K562 (cell line): Measurements from ENCODE around the gene ZDHHC17. TPM values are rescaled to one million over a fixed set of nuclear protein-coding genes. Genes with fewer than 3 reads are reported as not detected.

ENCODE experiments used
- ATAC-seq: fragments of 200-7000 bp; cut with Tn5 transposase; 3 replicates; pipeline ENCODE4 v1.9.1; 2020; ENCODE audit warnings: moderate library complexity
- BruUV-seq: library from RNA; stranded (reverse); fragments of 400-500 nt; replicated peaks from 2 replicates; lab custom pipeline; 2021; lab: Mats Ljungman, UMichigan
- CTCF ChIA-PET: fragments of 300-600 bp; formaldehyde crosslinking; extraction: SDS; loops from one replicate; lab custom pipeline; 2021; ENCODE audit warnings: low intra/inter-chr PET ratio; lab: Yijun Ruan, JAX
- POLR2A ChIA-PET: fragments of 300-600, 350-650 bp; sonication (Branson Sonifier 250); formaldehyde crosslinking; extraction: SDS; loops from one replicate; lab custom pipeline; 2021; ENCODE audit warnings: antibody characterized with exemption, inconsistent platforms; lab: Yijun Ruan, JAX
- DNase-seq, 4 experiments: peaks; one replicate each; pipeline versions ENCODE4 v3.0.0 to v3.0.0-alpha.2; 2011 to 2018; ENCODE audit warnings: low spot score in 3 of 4, mixed read lengths in 3 of 4; ENCODE audit errors: extremely low read depth in 1 of 4
- FAIRE-seq: peaks from 2 replicates; lab custom pipeline; 2011; peaks lifted over from hg19 to GRCh38; lab: Jason Lieb, UNC
- H2AFZ ChIP-seq: 2 replicates; pipeline ENCODE4 v1.6.0; 2011; ENCODE audit warnings: low read depth, low read length, control low read depth, inconsistent platforms
- H3K27ac ChIP-seq: fragments of 200-600 bp; 3 replicates; pipeline ENCODE4 v1.8.0; 2011; ENCODE audit warnings: low read depth, mild to moderate bottlenecking, control low read depth, inconsistent platforms, low read length, moderate library complexity, mixed read lengths; ENCODE audit errors: extremely low read depth
- H3K27me3 ChIP-seq, 2 experiments: fragments of 300-600 bp in 1 of 2; 2 replicates in 1 of 2; 3 replicates in 1 of 2; pipeline versions ENCODE4 v1.6.0 to v1.8.0; 2011; ENCODE audit warnings: inconsistent platforms in 2 of 2, low read length in 2 of 2, mild to moderate bottlenecking in 1 of 2, mixed read lengths in 1 of 2, moderate library complexity in 1 of 2; ENCODE audit not compliant: control insufficient read depth in 2 of 2, insufficient read depth in 2 of 2
- H3K36me3 ChIP-seq: fragments of 300-600 bp; 3 replicates; pipeline ENCODE4 v1.8.0; 2011; ENCODE audit warnings: mild to moderate bottlenecking, low read length, inconsistent platforms; ENCODE audit not compliant: control insufficient read depth, insufficient read depth
- H3K4me1 ChIP-seq, 2 experiments: fragments of 200-600 bp in 1 of 2; replicated peaks in 1 of 2; 2 replicates in 1 of 2; 3 replicates in 1 of 2; pipeline versions ENCODE4 v1.5.1 to v1.8.0; 2011; ENCODE audit warnings: inconsistent platforms in 2 of 2, low read length in 2 of 2, mild to moderate bottlenecking in 1 of 2, mixed read lengths in 1 of 2, moderate library complexity in 1 of 2; ENCODE audit not compliant: control insufficient read depth in 2 of 2, insufficient read depth in 2 of 2
- H3K4me2 ChIP-seq: 2 replicates; pipeline ENCODE4 v1.6.1; 2011; ENCODE audit warnings: low read length, control low read depth, inconsistent platforms, mixed read lengths; ENCODE audit not compliant: insufficient read depth
- H3K4me3 ChIP-seq: fragments of 200-600 bp; sonication (generic), shearing (Covaris generic); 2 replicates; pipeline ENCODE4 v1.5.1; 2016; ENCODE audit warnings: control low read depth, inconsistent platforms
- H3K79me2 ChIP-seq: fragments of 200-600 bp; 3 replicates; pipeline ENCODE4 v1.8.0; 2011; ENCODE audit warnings: low read length, inconsistent platforms; ENCODE audit not compliant: control insufficient read depth, insufficient read depth
- H3K9ac ChIP-seq, 2 experiments: 2 replicates each; pipeline versions ENCODE4 v1.6.0 to v1.6.1; 2011; ENCODE audit warnings: low read depth in 2 of 2, low read length in 2 of 2, control low read depth in 1 of 2, inconsistent platforms in 1 of 2, mild to moderate bottlenecking in 1 of 2, mixed read lengths in 1 of 2; ENCODE audit not compliant: insufficient read depth in 1 of 2
- H3K9me1 ChIP-seq: one replicate; pipeline ENCODE4 v1.6.0; 2011; ENCODE audit warnings: inconsistent platforms, mild to moderate bottlenecking, low read length, moderate library complexity; ENCODE audit not compliant: control insufficient read depth, insufficient read depth
- H3K9me3 ChIP-seq: replicated peaks from 2 replicates; pipeline ENCODE4 v1.5.1; 2011; ENCODE audit warnings: low read depth, low read length, inconsistent platforms; ENCODE audit not compliant: control insufficient read depth, insufficient read depth
- H4K20me1 ChIP-seq: replicated peaks from 2 replicates; pipeline ENCODE4 v1.6.1; 2011; ENCODE audit warnings: low read length, inconsistent platforms, mixed read lengths; ENCODE audit not compliant: control insufficient read depth, insufficient read depth
- BRCA1 ChIP-seq, 2 experiments: fragments of 450-650 bp in 1 of 2; sonication (generic) in 1 of 2; formaldehyde crosslinking in 1 of 2; IDR thresholded peaks; 2 replicates each; pipeline versions ENCODE4 v1.5.0 to v1.6.1; 2017 to 2020; ENCODE audit warnings: mild to moderate bottlenecking in 1 of 2, missing genetic modification reagents in 1 of 2
- CHD1 ChIP-seq: fragments of 200-600 bp; sonication (generic); IDR thresholded peaks from one replicate; pipeline ENCODE4 v1.6.1; 2012; ENCODE audit warnings: mild to moderate bottlenecking, moderate library complexity, low read length, inconsistent platforms
- NCOR1 ChIP-seq: fragments of 450-650 bp; IDR thresholded peaks from 2 replicates; pipeline ENCODE4 v1.6.1; 2016; ENCODE audit warnings: mild to moderate bottlenecking, moderate library complexity
- ZBTB34 ChIP-seq: fragments of 250-450 bp; sonication (Bioruptor Pico); IDR thresholded peaks from 2 replicates; pipeline ENCODE4 v1.8.0; 2021; ENCODE audit warnings: mild to moderate bottlenecking, moderate library complexity
- ZNF707 ChIP-seq: fragments of 250-450 bp; sonication (Bioruptor Pico); conservative IDR thresholded peaks from 2 replicates; pipeline ENCODE4 v1.8.0; 2022; ENCODE audit warnings: inconsistent platforms, mild to moderate bottlenecking, moderate library complexity
- WGBS: fragments of 100-300 bp; shearing (Covaris generic); methylation state at CpG from one replicate; pipeline ENCODE4 v1.1.6; 2016; ENCODE audit warnings: low coverage, mixed read lengths; ENCODE audit not compliant: insufficient coverage; ENCODE audit errors: missing lambda C conversion rate; 5-methylcytosine and 5-hydroxymethylcytosine counted together
- in situ Hi-C: fragments of 300-500 bp; cut with MboI; formaldehyde crosslinking; loops from 4 replicates; pipeline ENCODE4 v1.15.0; 2018; ENCODE audit warnings: inconsistent platforms, mixed read lengths
- intact Hi-C: fragments of 100-400 bp; cut with micrococcal nuclease; formaldehyde crosslinking; loops from 2 replicates; pipeline ENCODE4 v1.14.2; 2022
- polyA plus RNA-seq, 8 experiments: library from polyadenylated mRNA; depleted of rRNA in 4 of 8; stranded (reverse) in 5 of 8; unstranded in 3 of 8; fragments of >200 nt; fragmentation: Nextera tagmentation in 2 of 8; fragmentation: Illumina TruSeq in 1 of 8; extraction: Ambion mirVana in 2 of 8; extraction: Trizol in 1 of 8; gene quantifications; 2 replicates each; pipeline versions ENCODE4 v1.2.1 to v1.2.3, GENCODE V29; 2011 to 2014; ENCODE audit warnings: inconsistent platforms in 1 of 8, missing spikeins in 1 of 8
- total RNA-seq, 7 experiments: library from RNA; depleted of rRNA in 6 of 7; stranded (reverse); fragments of >200 nt in 6 of 7; fragmentation: Illumina TruSeq in 2 of 7; extraction: Trizol in 2 of 7; gene quantifications; 2 replicates each; pipeline versions ENCODE4 v1.2.1 to v1.2.3, GENCODE V29; 2011 to 2021; ENCODE audit warnings: low replicate concordance in 1 of 7
- TF ChIP-seq, protein P1 (sequence below): fragments of 250-450 bp; sonication (Bioruptor Pico); IDR thresholded peaks from 2 replicates; pipeline ENCODE4 v1.4.0; 2020; ENCODE audit warnings: mild to moderate bottlenecking, moderate library complexity
- TF ChIP-seq, protein P2 (sequence below): sonication (generic); formaldehyde crosslinking; IDR thresholded peaks from 2 replicates; pipeline ENCODE4 v1.8.1; 2022; ENCODE audit warnings: missing genetic modification reagents

ZDHHC17 gene
- total and polyA plus RNA-seq, 9 of the 15 experiments (the other 6 are each of a cell fraction or from before 2014, with no cell fraction given), result 6.7 to 66.0 (median 27.5) TPM

- Histone ChIP-seq H3K4me3 (no peak overlapping the region), H3K79me2 (no peaks in the 10 kb centered on the region)
These were observed 99.2 kb downstream of the ZDHHC17 start for GRCh38 chr12:76863005-76863670.

DNA sequence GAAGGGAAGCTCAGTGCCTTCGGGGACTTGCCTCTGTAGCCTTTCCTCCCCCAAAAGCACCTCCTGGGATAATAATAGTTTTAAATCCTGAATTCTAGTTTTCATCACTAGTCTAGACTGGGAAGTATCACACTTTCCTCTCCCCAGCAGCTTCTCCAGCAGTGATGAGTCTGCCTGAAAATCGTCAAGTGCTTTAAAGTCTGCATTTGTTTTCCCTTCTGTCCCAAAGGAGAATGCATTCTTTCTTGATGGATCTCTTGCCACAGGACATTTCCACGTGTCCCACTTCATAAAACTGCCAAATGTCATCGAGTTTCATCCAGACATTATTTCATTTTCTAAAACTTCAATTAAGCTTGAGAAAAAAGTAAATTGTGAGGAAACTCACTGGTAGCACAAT, 99.9 kb downstream of the ZDHHC17 start:
- no TSS peak for BruUV-seq
- ChIA-PET POLR2A (interaction anchor here (0.6 kb wide), 1 partner anchor 42 kb away, joined by 3 read pairs; no protein-coding TSS in a partner anchor), CTCF (no interaction called here)
- no peak overlapping the region for H3K27ac ChIP-seq
- no peaks in the 10 kb centered on the region; a peak in 1 of 5 replicates for H3K4me1 ChIP-seq
- no peaks in the 10 kb centered on the region for H3K79me2 ChIP-seq
- H4K20me1 ChIP-seq, result no peaks in the 10 kb centered on the region
- in situ Hi-C loops, result no loop called here
- FAIRE-seq (peak; percentile 57), DNase-seq (no peak), ATAC-seq (no peak)
- no peaks in the 10 kb centered on the region for H3K36me3 ChIP-seq
- no peaks in the 10 kb centered on the region for H3K9me1 ChIP-seq
- no peak overlapping the region for H3K4me2 ChIP-seq
- intact Hi-C loops, result no loop called here
- no peak overlapping the region for H3K9ac ChIP-seq
- H3K9me3 ChIP-seq, result no peaks in the 10 kb centered on the region
- no peak overlapping the region for H3K4me3 ChIP-seq
- H3K27me3 ChIP-seq, result no peaks in the 10 kb centered on the region
- H2AFZ ChIP-seq, result no peak overlapping the region
- WGBS, result 16% methylated on average over 4 of the region's 4 CpGs
- TF ChIP-seq ZBTB34, result no peak
- TF ChIP-seq NCOR1, result no peak
- TF ChIP-seq, protein P1, sequence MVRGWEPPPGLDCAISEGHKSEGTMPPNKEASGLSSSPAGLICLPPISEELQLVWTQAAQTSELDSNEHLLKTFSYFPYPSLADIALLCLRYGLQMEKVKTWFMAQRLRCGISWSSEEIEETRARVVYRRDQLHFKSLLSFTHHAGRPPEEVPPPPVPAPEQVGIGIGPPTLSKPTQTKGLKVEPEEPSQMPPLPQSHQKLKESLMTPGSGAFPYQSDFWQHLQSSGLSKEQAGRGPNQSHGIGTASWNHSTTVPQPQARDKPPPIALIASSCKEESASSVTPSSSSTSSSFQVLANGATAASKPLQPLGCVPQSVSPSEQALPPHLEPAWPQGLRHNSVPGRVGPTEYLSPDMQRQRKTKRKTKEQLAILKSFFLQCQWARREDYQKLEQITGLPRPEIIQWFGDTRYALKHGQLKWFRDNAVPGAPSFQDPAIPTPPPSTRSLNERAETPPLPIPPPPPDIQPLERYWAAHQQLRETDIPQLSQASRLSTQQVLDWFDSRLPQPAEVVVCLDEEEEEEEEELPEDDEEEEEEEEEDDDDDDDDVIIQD (CRISPR knock-in tag), result no peak
- TF ChIP-seq, protein P2, sequence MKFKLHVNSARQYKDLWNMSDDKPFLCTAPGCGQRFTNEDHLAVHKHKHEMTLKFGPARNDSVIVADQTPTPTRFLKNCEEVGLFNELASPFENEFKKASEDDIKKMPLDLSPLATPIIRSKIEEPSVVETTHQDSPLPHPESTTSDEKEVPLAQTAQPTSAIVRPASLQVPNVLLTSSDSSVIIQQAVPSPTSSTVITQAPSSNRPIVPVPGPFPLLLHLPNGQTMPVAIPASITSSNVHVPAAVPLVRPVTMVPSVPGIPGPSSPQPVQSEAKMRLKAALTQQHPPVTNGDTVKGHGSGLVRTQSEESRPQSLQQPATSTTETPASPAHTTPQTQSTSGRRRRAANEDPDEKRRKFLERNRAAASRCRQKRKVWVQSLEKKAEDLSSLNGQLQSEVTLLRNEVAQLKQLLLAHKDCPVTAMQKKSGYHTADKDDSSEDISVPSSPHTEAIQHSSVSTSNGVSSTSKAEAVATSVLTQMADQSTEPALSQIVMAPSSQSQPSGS (CRISPR knock-in tag), result no peak
- TF ChIP-seq BRCA1 (IDR thresholded peaks at IDR 0.05), result no peak
- TF ChIP-seq BRCA1 (CRISPR knock-in tag; IDR thresholded peaks at IDR 0.05), result no peak
- no peak for TF ChIP-seq CHD1

More at GRCh38 chr12:76863005-76863670, 99.2 kb downstream of the ZDHHC17 start:
- Histone ChIP-seq H3K4me1 (no peaks in the 10 kb centered on the region; a peak in 1 of 5 replicates), H3K27ac (no peak overlapping the region), H3K9me3 (no peaks in the 10 kb centered on the region), H2AFZ (no peak overlapping the region), H4K20me1 (no peaks in the 10 kb centered on the region), H3K36me3 (no peaks in the 10 kb centered on the region), H3K27me3 (no peaks in the 10 kb centered on the region), H3K9me1 (no peaks in the 10 kb centered on the region), H3K9ac (no peak overlapping the region), H3K4me2 (no peak overlapping the region)
- in situ Hi-C loops (no loop called here), intact Hi-C loops (no loop called here)
- WGBS, result 74% methylated on average over 12 of the region's 12 CpGs
- CTCF ChIA-PET, result no interaction called here
- FAIRE-seq (no peak), DNase-seq (no peak), ATAC-seq (no peak)
- BruUV-seq, result no TSS peak
- POLR2A ChIA-PET, result no interaction called here
- no peak for TF ChIP-seq ZNF707
